ENCODE measurements around the gene ULK2.
A peak's percentile ranks its signal among the peaks of the same experiment; 100 is the strongest.
"Not testable (repeated sequence)": the region's sequence is repeated elsewhere in the genome, so short reads cannot be mapped to it uniquely, and the experiment has no call there.

ULK2 gene

GRCh38 chr17:19904412-19904811 is 36.7 kb upstream of the ULK2 start:
- DNase-seq (ENCODE audit: low read depth), result no peak
- TF ChIP-seq CTCF (IDR thresholded peaks at IDR 0.05; ENCODE audit: insufficient read depth, low read depth, low read length, missing control alignments), result no peak
- H3K4me3 ChIP-seq (ENCODE audit: low read length), result no peak overlapping the region

- no peak overlapping the region for H3K4me3 ChIP-seq (ENCODE audit: low read length)
- no peak for TF ChIP-seq CTCF (IDR thresholded peaks at IDR 0.05; ENCODE audit: insufficient read depth, low read depth, low read length, missing control alignments)
- DNase-seq (ENCODE audit: low read depth), result no peak
These were observed 33.1 kb upstream of the ULK2 start for GRCh38 chr17:19900809-19901208.

GRCh38 chr17:19897903-19898302 is 30.2 kb upstream of the ULK2 start:
- TF ChIP-seq CTCF (IDR thresholded peaks at IDR 0.05; ENCODE audit: insufficient read depth, low read depth, low read length, missing control alignments), result no peak
- H3K4me3 ChIP-seq (ENCODE audit: low read length), result no peak overlapping the region
- DNase-seq (ENCODE audit: low read depth), result peak; percentile 56

GRCh38 chr17:19897090-19897837 is 29.5 kb upstream of the ULK2 start:
- TF ChIP-seq CTCF (IDR thresholded peaks at IDR 0.05; ENCODE audit: insufficient read depth, low read depth, low read length, missing control alignments), result no peak

GRCh38 chr17:19896679-19897078 is 28.9 kb upstream of the ULK2 start:
- TF ChIP-seq CTCF (IDR thresholded peaks at IDR 0.05; ENCODE audit: insufficient read depth, low read depth, low read length, missing control alignments), result no peak
- no peak overlapping the region for H3K4me3 ChIP-seq (ENCODE audit: low read length)
- no peak for DNase-seq (ENCODE audit: low read depth)

More at GRCh38 chr17:19897090-19897837, 29.5 kb upstream of the ULK2 start:
- peak; percentile 59 for DNase-seq (ENCODE audit: low read depth)
- H3K4me3 ChIP-seq (ENCODE audit: low read length), result no peak overlapping the region

GRCh38 chr17:19890554-19890953 is 22.8 kb upstream of the ULK2 start:
- not testable (repeated sequence) for H3K4me3 ChIP-seq (ENCODE audit: low read length); DNase-seq (ENCODE audit: low read depth)

GRCh38 chr17:19890001-19890400 is 22.3 kb upstream of the ULK2 start:
- H3K4me3 ChIP-seq (ENCODE audit: low read length); DNase-seq (ENCODE audit: low read depth): not testable (repeated sequence)

GRCh38 chr17:19886116-19886515 is 18.4 kb upstream of the ULK2 start:
- no peak for TF ChIP-seq CTCF (IDR thresholded peaks at IDR 0.05; ENCODE audit: insufficient read depth, low read depth, low read length, missing control alignments)
- no peak for DNase-seq (ENCODE audit: low read depth)
- H3K4me3 ChIP-seq (ENCODE audit: low read length), result no peak overlapping the region
